Measurements from ENCODE around the gene AKAP9.
"Not testable (repeated sequence)": the region's sequence is repeated elsewhere in the genome, so short reads cannot be mapped to it uniquely, and the experiment has no call there.

The AKAP9 gene

GRCh38 chr7:91922857-91923256 lies 17.8 kb upstream of the AKAP9 start:
- H3K4me3 ChIP-seq (ENCODE audit: low read depth, low read length), result no peak overlapping the region
- TF ChIP-seq CTCF (IDR thresholded peaks at IDR 0.05; ENCODE audit: borderline replicate concordance, insufficient read depth, low read depth, low read length), result no peak

- H3K4me3 ChIP-seq (ENCODE audit: low read depth, low read length), result no peak overlapping the region
- no peak for TF ChIP-seq CTCF (IDR thresholded peaks at IDR 0.05; ENCODE audit: borderline replicate concordance, insufficient read depth, low read depth, low read length)
Observed at GRCh38 chr7:91927912-91928311, 12.8 kb upstream of the AKAP9 start.

- TF ChIP-seq CTCF (IDR thresholded peaks at IDR 0.05; ENCODE audit: borderline replicate concordance, insufficient read depth, low read depth, low read length), result no peak
- no peak overlapping the region for H3K4me3 ChIP-seq (ENCODE audit: low read depth, low read length)
Observed at GRCh38 chr7:91929463-91929862, 11.2 kb upstream of the AKAP9 start.

- H3K4me3 ChIP-seq (ENCODE audit: low read depth, low read length), result peak overlapping the region; percentile 89
- TF ChIP-seq CTCF (IDR thresholded peaks at IDR 0.05; ENCODE audit: borderline replicate concordance, insufficient read depth, low read depth, low read length), result no peak
Observed at GRCh38 chr7:91940171-91940570, 491 bp upstream of the AKAP9 start.

- no peak for TF ChIP-seq CTCF (IDR thresholded peaks at IDR 0.05; ENCODE audit: borderline replicate concordance, insufficient read depth, low read depth, low read length)
- H3K4me3 ChIP-seq (ENCODE audit: low read depth, low read length), result peak overlapping the region; percentile 89
Observed at GRCh38 chr7:91941450-91941849, 788 bp downstream of the AKAP9 start.

- H3K4me3 ChIP-seq (ENCODE audit: low read depth, low read length), result no peak overlapping the region
- TF ChIP-seq CTCF (IDR thresholded peaks at IDR 0.05; ENCODE audit: borderline replicate concordance, insufficient read depth, low read depth, low read length), result no peak
Observed at GRCh38 chr7:91942312-91942711, 1.6 kb downstream of the AKAP9 start.

GRCh38 chr7:91944970-91945369 lies 4.3 kb downstream of the AKAP9 start:
- not testable (repeated sequence) for H3K4me3 ChIP-seq (ENCODE audit: low read depth, low read length)

GRCh38 chr7:91945476-91945875 lies 4.8 kb downstream of the AKAP9 start:
- no peak for TF ChIP-seq CTCF (IDR thresholded peaks at IDR 0.05; ENCODE audit: borderline replicate concordance, insufficient read depth, low read depth, low read length)
- no peak overlapping the region for H3K4me3 ChIP-seq (ENCODE audit: low read depth, low read length)
